ENCODE results near the gene TBXA2R. TPM values are rescaled to one million over a fixed set of nuclear protein-coding genes. Genes with fewer than 3 reads are reported as not detected.
A peak's percentile ranks its signal among the peaks of the same experiment; 100 is the strongest.

The TBXA2R gene
- total RNA-seq, 1 donor from 2014 or later, result not detected

GRCh38 chr19:3619631-3620012, 12.9 kb upstream of the TBXA2R start:
- no peaks in the 10 kb centered on the region for H3K36me3 Mint-ChIP-seq (ENCODE audit: unreplicated experiment)
- peaks cover 5% of the 10 kb centered on the region for H3K4me1 Mint-ChIP-seq (ENCODE audit: low read depth, unreplicated experiment)
- H3K27ac Mint-ChIP-seq (ENCODE audit: unreplicated experiment), result no peak overlapping the region
- H3K27me3 Mint-ChIP-seq (ENCODE audit: unreplicated experiment), result peaks cover 3% of the 10 kb centered on the region
- H3K9me3 Mint-ChIP-seq (ENCODE audit: unreplicated experiment), result peaks cover 1% of the 10 kb centered on the region
- DNase-seq, result no peak
- no peak for TF ChIP-seq CTCF (IDR thresholded peaks at IDR 0.05; ENCODE audit: partially characterized antibody, unreplicated experiment)
- H3K4me3 Mint-ChIP-seq (ENCODE audit: unreplicated experiment), result no peak overlapping the region

- no peak for DNase-seq
- Mint-ChIP-seq H3K4me3 (ENCODE audit: unreplicated experiment) (no peak overlapping the region), H3K4me1 (ENCODE audit: low read depth, unreplicated experiment) (no peaks in the 10 kb centered on the region), H3K36me3 (ENCODE audit: unreplicated experiment) (no peaks in the 10 kb centered on the region), H3K27ac (ENCODE audit: unreplicated experiment) (no peak overlapping the region), H3K27me3 (ENCODE audit: unreplicated experiment) (peaks cover 3% of the 10 kb centered on the region), H3K9me3 (ENCODE audit: unreplicated experiment) (no peaks in the 10 kb centered on the region)
- TF ChIP-seq CTCF (IDR thresholded peaks at IDR 0.05; ENCODE audit: partially characterized antibody, unreplicated experiment), result peak; percentile 41
These were observed 12.3 kb upstream of the TBXA2R start for GRCh38 chr19:3618811-3619630.

GRCh38 chr19:3618144-3618810, 11.6 kb upstream of the TBXA2R start:
- TF ChIP-seq CTCF (IDR thresholded peaks at IDR 0.05; ENCODE audit: partially characterized antibody, unreplicated experiment), result peak; percentile 92
- no peaks in the 10 kb centered on the region for H3K36me3 Mint-ChIP-seq (ENCODE audit: unreplicated experiment)
- H3K4me3 Mint-ChIP-seq (ENCODE audit: unreplicated experiment), result no peak overlapping the region
- no peak overlapping the region for H3K27ac Mint-ChIP-seq (ENCODE audit: unreplicated experiment)
- peak; percentile 76 for DNase-seq
- H3K27me3 Mint-ChIP-seq (ENCODE audit: unreplicated experiment), result peaks cover 3% of the 10 kb centered on the region
- H3K9me3 Mint-ChIP-seq (ENCODE audit: unreplicated experiment), result no peaks in the 10 kb centered on the region
- H3K4me1 Mint-ChIP-seq (ENCODE audit: low read depth, unreplicated experiment), result no peaks in the 10 kb centered on the region

GRCh38 chr19:3617463-3617862, 10.8 kb upstream of the TBXA2R start:
- no peaks in the 10 kb centered on the region for H3K36me3 Mint-ChIP-seq (ENCODE audit: unreplicated experiment)
- no peak for TF ChIP-seq CTCF (IDR thresholded peaks at IDR 0.05; ENCODE audit: partially characterized antibody, unreplicated experiment)
- H3K9me3 Mint-ChIP-seq (ENCODE audit: unreplicated experiment), result no peaks in the 10 kb centered on the region
- no peak for DNase-seq
- H3K4me3 Mint-ChIP-seq (ENCODE audit: unreplicated experiment), result no peak overlapping the region
- no peaks in the 10 kb centered on the region for H3K4me1 Mint-ChIP-seq (ENCODE audit: low read depth, unreplicated experiment)
- H3K27me3 Mint-ChIP-seq (ENCODE audit: unreplicated experiment), result peaks cover 3% of the 10 kb centered on the region
- no peak overlapping the region for H3K27ac Mint-ChIP-seq (ENCODE audit: unreplicated experiment)
